Naive thymus-derived CD4-positive, alpha-beta T cell (primary cell): Measurements from ENCODE around the gene ALOXE3. TPM values are rescaled to one million over a fixed set of nuclear protein-coding genes. Genes with fewer than 3 reads are reported as not detected.
"Not testable (repeated sequence)": the region's sequence is repeated elsewhere in the genome, so short reads cannot be mapped to it uniquely, and the experiment has no call there.

Source experiments
- ATAC-seq: fragments of 150-1000 bp; cut with Tn5 transposase; 2 replicates; pipeline ENCODE4 v1.10.0; 2021; ENCODE audit warnings: mild to moderate bottlenecking, moderate library complexity
- CTCF ChIA-PET: fragments of 350-600 bp; sonication (Branson Sonifier 250); formaldehyde crosslinking; loops from one replicate; lab custom pipeline; 2021; ENCODE audit warnings: antibody characterized with exemption; lab: Charles Lee
- POLR2A ChIA-PET: fragments of 350-600 bp; sonication (Branson Sonifier 250); formaldehyde crosslinking; loops from one replicate; lab custom pipeline; 2021; ENCODE audit warnings: antibody characterized with exemption, inconsistent platforms; lab: Charles Lee
- DNase-seq, 9 donors: peaks; one replicate each; pipeline versions ENCODE4 v3.0.0 to v3.0.0-alpha.2; 2020 to 2022; ENCODE audit warnings: mixed read lengths in 1 of 9
- H3K27ac ChIP-seq: one replicate; pipeline ENCODE4 v1.7.0; 2013; ENCODE audit warnings: mild to moderate bottlenecking, low read depth, low read length, moderate library complexity
- H3K27me3 ChIP-seq, 2 donors: one replicate each; pipeline ENCODE4 v1.7.0; 2013; ENCODE audit warnings: low read length in 2 of 2, mild to moderate bottlenecking in 2 of 2, moderate library complexity in 2 of 2; ENCODE audit not compliant: control insufficient read depth in 2 of 2, insufficient read depth in 2 of 2
- H3K36me3 ChIP-seq, 3 experiments: 1 replicate in 2 of 3; 2 replicates in 1 of 3; pipeline ENCODE4 v1.7.0; 2013; ENCODE audit warnings: low read length in 3 of 3, mild to moderate bottlenecking in 3 of 3, moderate library complexity in 1 of 3; ENCODE audit not compliant: insufficient read depth in 3 of 3, control insufficient read depth in 2 of 3
- H3K4me1 ChIP-seq, 2 donors: one replicate each; pipeline ENCODE4 v1.7.0; 2013; ENCODE audit warnings: low read length in 2 of 2, mild to moderate bottlenecking in 2 of 2, moderate library complexity in 1 of 2; ENCODE audit not compliant: control insufficient read depth in 2 of 2, insufficient read depth in 2 of 2
- H3K4me3 ChIP-seq: 2 replicates; pipeline ENCODE4 v1.7.0; 2013; ENCODE audit warnings: mild to moderate bottlenecking, low read length
- H3K9me3 ChIP-seq, 3 experiments: 1 replicate in 2 of 3; 2 replicates in 1 of 3; pipeline ENCODE4 v1.7.0; 2013; ENCODE audit warnings: low read length in 3 of 3; ENCODE audit not compliant: control insufficient read depth in 2 of 3
- H3K27ac Mint-ChIP-seq, 9 donors: one replicate each; pipeline ENCODE4 v1.8.0; 2020 to 2022; ENCODE audit warnings: mixed read lengths in 9 of 9, mild to moderate bottlenecking in 8 of 9, moderate library complexity in 5 of 9, inconsistent platforms in 2 of 9
- H3K27me3 Mint-ChIP-seq, 5 donors: one replicate each; pipeline ENCODE4 v1.8.0; 2021 to 2022; ENCODE audit warnings: mixed read lengths in 5 of 5, mild to moderate bottlenecking in 1 of 5
- H3K36me3 Mint-ChIP-seq, 5 donors: one replicate each; pipeline ENCODE4 v1.8.0; 2020 to 2022; ENCODE audit warnings: mixed read lengths in 5 of 5, mild to moderate bottlenecking in 3 of 5, inconsistent platforms in 1 of 5
- H3K4me1 Mint-ChIP-seq, 7 donors: one replicate each; pipeline ENCODE4 v1.8.0; 2020 to 2022; ENCODE audit warnings: mixed read lengths in 7 of 7, mild to moderate bottlenecking in 3 of 7, inconsistent platforms in 1 of 7
- H3K4me3 Mint-ChIP-seq, 10 donors: one replicate each; pipeline ENCODE4 v1.8.0; 2020 to 2022; ENCODE audit warnings: mild to moderate bottlenecking in 10 of 10, mixed read lengths in 10 of 10, moderate library complexity in 6 of 10, inconsistent platforms in 2 of 10
- H3K9me3 Mint-ChIP-seq, 11 donors: one replicate each; pipeline ENCODE4 v1.8.0; 2020 to 2022; ENCODE audit warnings: mixed read lengths in 11 of 11, mild to moderate bottlenecking in 4 of 11, inconsistent platforms in 1 of 11, moderate library complexity in 1 of 11
- intact Hi-C, 2 donors: fragments of 100-400 bp; cut with micrococcal nuclease; formaldehyde crosslinking; loops; one replicate each; pipeline ENCODE4 v1.15.1; 2023
- polyA plus RNA-seq, 2 donors: library from polyadenylated mRNA; unstranded; fragments of 300-500 nt; fragmentation: Illumina TruSeq; gene quantifications; one replicate each; pipeline ENCODE4 v1.2.3, GENCODE V29; 2021
- total RNA-seq, 6 experiments: library from RNA in 5 of 6; stranded (reverse) in 5 of 6; gene quantifications; 1 replicate in 5 of 6; 2 replicates in 1 of 6; pipeline ENCODE4 v1.2.3 and lab custom pipeline; 2021 to 2026

The ALOXE3 gene
- total and polyA plus RNA-seq, 7 experiments from 2014 or later = 0.11 to 1.6 (median 0.75) TPM; not detected in 1

DNA sequence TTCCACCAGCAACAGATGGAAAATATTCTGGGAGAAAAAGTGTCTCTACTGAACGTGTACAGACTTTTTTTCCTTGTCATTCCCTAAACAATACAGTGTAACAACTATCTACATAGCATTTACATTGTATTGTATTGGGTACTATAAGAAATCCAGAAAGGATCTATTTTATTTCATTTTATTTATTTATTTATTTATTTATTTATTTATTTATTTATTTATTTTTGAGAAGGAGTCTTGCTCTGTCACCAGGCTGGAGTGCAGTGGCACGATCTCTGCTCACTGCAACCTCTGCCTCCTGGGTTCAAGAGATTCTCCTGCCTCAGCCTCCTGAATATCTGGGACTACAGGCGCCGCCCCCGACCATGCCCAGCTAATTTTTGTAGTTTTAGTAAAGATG is 40.4 kb downstream of the ALOXE3 start:
- DNase-seq, intact Hi-C loops, H3K9me3 Mint-ChIP-seq, H3K9me3 ChIP-seq, ATAC-seq, H3K27ac Mint-ChIP-seq, H3K27me3 ChIP-seq, H3K36me3 ChIP-seq, H3K4me3 ChIP-seq, H3K27ac ChIP-seq, H3K36me3 Mint-ChIP-seq: not testable (repeated sequence)
- ChIA-PET CTCF (interaction anchor here (0.7 to 11.6 kb wide), 2 partner anchors 17 to 169 kb away, joined by 3 to 122 read pairs; no protein-coding TSS in a partner anchor), POLR2A (interaction anchor here (0.6 to 1.7 kb wide), 6 partner anchors 9 to 235 kb away, joined by 3 to 13 read pairs (median 3); no protein-coding TSS in a partner anchor)
- H3K27me3 Mint-ChIP-seq = peaks cover 19 to 33% (median 22%) of the 10 kb centered on the region in 5 donors
- H3K4me1 Mint-ChIP-seq = peaks cover 10 to 36% (median 33%) of the 10 kb centered on the region in 7 donors
- peak overlapping the region in 1 of 10 donors; percentile 51 for H3K4me3 Mint-ChIP-seq
- peaks cover 14 to 26% of the 10 kb centered on the region in 2 donors for H3K4me1 ChIP-seq

- Histone ChIP-seq H3K4me1 (peaks cover 18 to 34% of the 10 kb centered on the region in 2 donors), H3K27ac (no peak overlapping the region), H3K27me3 (peaks cover 7 to 8% of the 10 kb centered on the region in 2 donors), H3K4me3 (no peak overlapping the region), H3K36me3 (no peaks in the 10 kb centered on the region), H3K9me3 (no peaks in the 10 kb centered on the region)
- H3K36me3 Mint-ChIP-seq = peaks cover 0 to under 1% (median 0%) of the 10 kb centered on the region in 5 donors
- H3K27me3 Mint-ChIP-seq = peaks cover 20 to 44% (median 29%) of the 10 kb centered on the region in 5 donors
- H3K4me1 Mint-ChIP-seq = peaks cover 13 to 42% (median 39%) of the 10 kb centered on the region in 7 donors
- H3K4me3 Mint-ChIP-seq = no peak overlapping the region
- H3K9me3 Mint-ChIP-seq = peaks cover 0 to 1% (median 0%) of the 10 kb centered on the region in 11 donors
- DNase-seq (no peak), ATAC-seq (no peak)
- intact Hi-C loops = no loop called here
- peak overlapping the region in 1 of 9 donors; percentile 56 for H3K27ac Mint-ChIP-seq
- ChIA-PET POLR2A (interaction anchor here (0.7 to 1.5 kb wide), 2 partner anchors 33 to 44 kb away, joined by 3 to 4 read pairs; no protein-coding TSS in a partner anchor), CTCF (interaction anchor here (0.9 to 11.6 kb wide), 3 partner anchors 16 to 33 kb away, joined by 4 to 122 read pairs (median 4); no protein-coding TSS in a partner anchor)
Observed at GRCh38 chr17:8076502-8077266, 41.6 kb downstream of the ALOXE3 start.

- Mint-ChIP-seq H3K4me1 (peaks cover 12 to 41% (median 39%) of the 10 kb centered on the region in 7 donors), H3K4me3 (no peak overlapping the region), H3K27me3 (peaks cover 20 to 53% (median 29%) of the 10 kb centered on the region in 5 donors), H3K36me3 (no peaks in the 10 kb centered on the region), H3K9me3 (peaks cover 0 to 1% (median 0%) of the 10 kb centered on the region in 11 donors), H3K27ac (no peak overlapping the region)
- intact Hi-C loops = no loop called here
- no peak for ATAC-seq
- DNase-seq = no peak
- Histone ChIP-seq H3K9me3 (no peaks in the 10 kb centered on the region), H3K4me1 (peaks cover 18 to 34% of the 10 kb centered on the region in 2 donors), H3K36me3 (no peaks in the 10 kb centered on the region), H3K27ac (no peak overlapping the region), H3K4me3 (no peak overlapping the region), H3K27me3 (peaks cover 7 to 9% of the 10 kb centered on the region in 2 donors)
- CTCF ChIA-PET = interaction anchor here (0.9 to 11.6 kb wide), 7 partner anchors 15 to 43 kb away, joined by 4 to 122 read pairs (median 18); partner anchors contain the start of gene ALOXE3
- POLR2A ChIA-PET = interaction anchor here (0.8 to 1.0 kb wide), 2 partner anchors 14 to 18 kb away, joined by 3 to 4 read pairs; no protein-coding TSS in a partner anchor
Observed at GRCh38 chr17:8075574-8076342, 42.6 kb downstream of the ALOXE3 start.

DNA sequence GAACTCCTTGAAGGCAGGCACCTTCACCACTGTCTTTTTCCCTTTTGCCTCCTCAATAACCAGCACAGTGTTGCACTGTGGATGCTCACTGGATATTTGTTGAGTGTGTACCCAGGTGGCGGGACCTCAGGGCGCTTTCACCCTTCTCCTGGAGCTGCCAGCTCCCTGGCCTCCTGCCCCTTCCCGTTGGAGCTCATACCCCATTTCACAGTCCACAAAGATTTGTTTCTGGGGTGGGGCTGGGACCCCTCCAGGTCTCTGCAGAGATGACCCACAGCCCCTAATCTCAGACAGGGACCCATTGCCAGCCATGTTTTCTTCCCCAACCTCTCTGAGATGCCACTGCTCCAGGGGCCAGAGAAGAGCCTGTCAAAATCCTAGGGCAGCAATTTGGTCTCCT is 43.2 kb downstream of the ALOXE3 start:
- Histone ChIP-seq H3K9me3 (no peaks in the 10 kb centered on the region), H3K36me3 (no peaks in the 10 kb centered on the region), H3K4me1 (peaks cover 14 to 29% of the 10 kb centered on the region in 2 donors), H3K27ac (no peak overlapping the region), H3K4me3 (no peak overlapping the region), H3K27me3 (peaks cover 7 to 9% of the 10 kb centered on the region in 2 donors)
- CTCF ChIA-PET = interaction anchor here (1.0 to 11.6 kb wide), 7 partner anchors 14 to 52 kb away, joined by 3 to 122 read pairs (median 18); partner anchors contain the start of gene ALOXE3
- POLR2A ChIA-PET = interaction anchor here (0.8 to 3.0 kb wide), 4 partner anchors 13 to 44 kb away, joined by 3 to 12 read pairs (median 5); partner anchors contain the start of gene ALOXE3
- Mint-ChIP-seq H3K36me3 (no peaks in the 10 kb centered on the region), H3K4me1 (peaks cover 7 to 37% (median 34%) of the 10 kb centered on the region in 7 donors), H3K27me3 (peaks cover 20 to 57% (median 29%) of the 10 kb centered on the region in 5 donors), H3K9me3 (peaks cover 0 to 1% (median 0%) of the 10 kb centered on the region in 11 donors), H3K4me3 (peak overlapping the region in 4 of 10 donors; percentile 10 to 91 (median 45)), H3K27ac (peak overlapping the region in 1 of 9 donors; percentile 73)
- intact Hi-C loops = no loop called here
- ATAC-seq = no peak
- DNase-seq = no peak

DNA sequence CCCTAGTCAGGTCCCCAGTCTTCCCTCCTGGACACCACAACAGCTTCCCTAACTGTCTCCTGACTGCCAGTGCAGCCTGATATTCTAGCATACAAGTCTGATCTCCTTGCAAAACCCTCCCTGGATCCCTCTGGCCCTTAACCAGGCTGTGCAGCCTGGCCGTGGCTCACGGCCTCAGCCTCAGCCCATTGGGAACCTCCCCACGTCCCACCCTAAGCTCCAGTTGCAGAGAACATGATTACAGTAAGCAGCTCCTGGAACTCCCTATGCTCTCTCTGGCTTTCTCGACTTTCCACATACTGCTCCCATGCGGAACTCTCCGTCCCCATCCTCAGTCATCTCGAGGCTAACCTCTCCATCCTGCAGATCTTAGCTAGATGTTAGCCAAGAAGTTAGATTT is 43.8 kb downstream of the ALOXE3 start:
- CTCF ChIA-PET = interaction anchor here (0.6 to 11.6 kb wide), 11 partner anchors 10 to 672 kb away, joined by 3 to 122 read pairs (median 4); partner anchors contain the start of gene ALOXE3
- no peaks in the 10 kb centered on the region for H3K36me3 Mint-ChIP-seq
- peaks cover 20 to 57% (median 29%) of the 10 kb centered on the region in 5 donors for H3K27me3 Mint-ChIP-seq
- peaks cover 7 to 9% of the 10 kb centered on the region in 2 donors for H3K27me3 ChIP-seq
- H3K27ac Mint-ChIP-seq = peak overlapping the region in 1 of 9 donors; percentile 73
- H3K4me3 Mint-ChIP-seq = peak overlapping the region in 6 of 10 donors; percentile 10 to 95 (median 88)
- H3K4me1 Mint-ChIP-seq = peaks cover 7 to 32% (median 30%) of the 10 kb centered on the region in 7 donors
- no peak overlapping the region for H3K4me3 ChIP-seq
- ATAC-seq (no peak), DNase-seq (no peak)
- intact Hi-C loops = no loop called here
- no peak overlapping the region for H3K27ac ChIP-seq
- H3K9me3 ChIP-seq = no peaks in the 10 kb centered on the region
- POLR2A ChIA-PET = interaction anchor here (0.8 to 3.0 kb wide), 6 partner anchors 20 to 172 kb away, joined by 3 to 12 read pairs (median 4); partner anchors contain the start of gene ALOXE3
- no peaks in the 10 kb centered on the region for H3K36me3 ChIP-seq
- H3K9me3 Mint-ChIP-seq = peaks cover 0 to 1% (median 0%) of the 10 kb centered on the region in 11 donors
- peaks cover 12 to 28% of the 10 kb centered on the region in 2 donors for H3K4me1 ChIP-seq
